Fibroblast of lung (primary cell): ENCODE measurements around the gene RAB43.

ENCODE experiments used
- CTCF ChIP-seq, 2 donors: IDR thresholded peaks in 1 of 2; conservative IDR thresholded peaks in 1 of 2; 1 replicate in 1 of 2; 2 replicates in 1 of 2; pipeline ENCODE4 v1.5.1; 2011 to 2012; ENCODE audit warnings: low read length in 2 of 2, control low read depth in 1 of 2, inconsistent platforms in 1 of 2, low read depth in 1 of 2, mild to moderate bottlenecking in 1 of 2
- EZH2 ChIP-seq: IDR thresholded peaks from 2 replicates; pipeline ENCODE4 v1.5.1; 2012; ENCODE audit warnings: low read length, control low read depth, mild to moderate bottlenecking; ENCODE audit errors: missing control alignments

- TF ChIP-seq CTCF (conservative IDR thresholded peaks at IDR 0.05 in 1 of 2, IDR thresholded peaks at IDR 0.05 in 1 of 2; ENCODE audit: low read depth in 1 of 2, low read length in 2 of 2) (no peak), EZH2 (no peak)
Observed at GRCh38 chr3:129106866-129107565, 14.6 kb downstream of the RAB43 start.
